A673 (cell line): ENCODE measurements around the gene SPG7. TPM values are rescaled to one million over a fixed set of nuclear protein-coding genes. Genes with fewer than 3 reads are reported as not detected.

Source experiments
- BruUV-seq: library from RNA; stranded (reverse); fragments of 400-500 nt; replicated peaks from 2 replicates; lab custom pipeline; 2021; lab: Mats Ljungman, UMichigan
- CTCF ChIA-PET: fragments of 300-600 bp; sonication (Branson Sonifier 250); formaldehyde crosslinking; loops from one replicate; lab custom pipeline; 2022; ENCODE audit warnings: antibody characterized with exemption; lab: Charles Lee
- POLR2A ChIA-PET: fragments of 300-600 bp; sonication (Branson Sonifier 250); formaldehyde crosslinking; loops from one replicate; lab custom pipeline; 2022; ENCODE audit warnings: antibody characterized with exemption; ENCODE audit not compliant: low non-redundant PET; lab: Charles Lee
- DNase-seq: peaks from one replicate; pipeline ENCODE4 v3.0.0-alpha.2; 2015; ENCODE audit warnings: low spot score
- H3K27ac ChIP-seq: fragments of 200-600 bp; sonication (generic); 2 replicates; pipeline ENCODE4 v1.5.1; 2016; ENCODE audit warnings: mixed run types, low read depth, mild to moderate bottlenecking, mixed read lengths, antibody characterized with exemption, low read length; ENCODE audit not compliant: poor library complexity, severe bottlenecking
- H3K27me3 ChIP-seq: fragments of 200-600 bp; sonication (generic); replicated peaks from 2 replicates; pipeline ENCODE4 v1.6.1; 2017; ENCODE audit warnings: mixed run types, low read depth, mild to moderate bottlenecking, mixed read lengths, antibody characterized with exemption, low read length; ENCODE audit not compliant: insufficient read depth, poor library complexity
- H3K36me3 ChIP-seq: fragments of 200-600 bp; sonication (generic); 2 replicates; pipeline ENCODE4 v1.6.1; 2016; ENCODE audit warnings: mixed run types, mild to moderate bottlenecking, mixed read lengths, antibody characterized with exemption, low read length; ENCODE audit not compliant: insufficient read depth, poor library complexity, severe bottlenecking
- H3K4me1 ChIP-seq: fragments of 200-600 bp; sonication (generic); 2 replicates; pipeline ENCODE4 v1.6.1; 2017; ENCODE audit warnings: mixed run types, mild to moderate bottlenecking, mixed read lengths, antibody characterized with exemption, low read length; ENCODE audit not compliant: insufficient read depth, poor library complexity, severe bottlenecking
- H3K4me3 ChIP-seq: fragments of 200-600 bp; sonication (generic); 2 replicates; pipeline ENCODE4 v1.5.1; 2016; ENCODE audit warnings: low read depth, mixed run types, mild to moderate bottlenecking, mixed read lengths, low read length; ENCODE audit not compliant: poor library complexity, severe bottlenecking
- H3K9me3 ChIP-seq: fragments of 200-600 bp; sonication (generic); 2 replicates; pipeline ENCODE4 v1.6.1; 2016; ENCODE audit warnings: mixed run types, low read depth, mild to moderate bottlenecking, mixed read lengths, antibody characterized with exemption, low read length; ENCODE audit not compliant: poor library complexity, severe bottlenecking
- EZH2 ChIP-seq: fragments of 200-600 bp; sonication (generic); IDR thresholded peaks from 2 replicates; pipeline ENCODE4 v1.6.1; 2017; ENCODE audit warnings: borderline replicate concordance, low read depth, mild to moderate bottlenecking, mixed read lengths, antibody characterized with exemption, low read length; ENCODE audit not compliant: poor library complexity, severe bottlenecking
- intact Hi-C: fragments of 100-400 bp; cut with micrococcal nuclease; formaldehyde crosslinking; loops from one replicate; pipeline ENCODE4 v1.10.0; 2022; ENCODE audit not compliant: unreplicated experiment
- total RNA-seq: library from RNA; stranded (reverse); gene quantifications from 2 replicates; pipeline ENCODE4 v1.2.3, GENCODE V29; 2021
- TF ChIP-seq, protein P1 (sequence below): fragments of 300-800, 200-600 bp; sonication (generic); conservative IDR thresholded peaks from 2 replicates; pipeline ENCODE4 v1.5.1; 2017; ENCODE audit warnings: low read depth, mild to moderate bottlenecking, antibody characterized with exemption, low read length, moderate library complexity, mixed read lengths

Gene SPG7
- total RNA-seq, 1 experiment from 2014 or later: 113 TPM

DNA sequence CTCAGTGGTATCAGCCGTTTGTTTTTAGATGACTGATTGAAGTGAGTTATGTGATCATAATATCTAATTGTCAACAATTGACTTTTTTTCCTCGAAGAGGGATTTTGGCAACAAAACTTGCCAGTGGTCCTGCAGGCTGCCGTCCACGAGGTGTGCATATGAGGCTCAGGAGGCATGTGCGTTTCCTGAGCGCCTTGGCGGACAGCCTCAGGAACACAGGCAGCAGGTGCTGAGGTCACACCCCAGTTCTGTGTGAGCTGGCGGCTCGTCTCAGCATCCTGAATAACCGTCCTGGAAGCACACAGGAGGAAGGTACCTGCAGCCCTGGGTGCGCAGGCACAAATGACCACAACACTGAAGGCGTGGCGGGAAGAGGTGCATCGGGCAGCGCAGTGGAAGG lies 11.7 kb downstream of the SPG7 start:
- intact Hi-C loops: no loop called here
- peaks cover 63% of the 10 kb centered on the region for H3K36me3 ChIP-seq
- TF ChIP-seq, protein P1, sequence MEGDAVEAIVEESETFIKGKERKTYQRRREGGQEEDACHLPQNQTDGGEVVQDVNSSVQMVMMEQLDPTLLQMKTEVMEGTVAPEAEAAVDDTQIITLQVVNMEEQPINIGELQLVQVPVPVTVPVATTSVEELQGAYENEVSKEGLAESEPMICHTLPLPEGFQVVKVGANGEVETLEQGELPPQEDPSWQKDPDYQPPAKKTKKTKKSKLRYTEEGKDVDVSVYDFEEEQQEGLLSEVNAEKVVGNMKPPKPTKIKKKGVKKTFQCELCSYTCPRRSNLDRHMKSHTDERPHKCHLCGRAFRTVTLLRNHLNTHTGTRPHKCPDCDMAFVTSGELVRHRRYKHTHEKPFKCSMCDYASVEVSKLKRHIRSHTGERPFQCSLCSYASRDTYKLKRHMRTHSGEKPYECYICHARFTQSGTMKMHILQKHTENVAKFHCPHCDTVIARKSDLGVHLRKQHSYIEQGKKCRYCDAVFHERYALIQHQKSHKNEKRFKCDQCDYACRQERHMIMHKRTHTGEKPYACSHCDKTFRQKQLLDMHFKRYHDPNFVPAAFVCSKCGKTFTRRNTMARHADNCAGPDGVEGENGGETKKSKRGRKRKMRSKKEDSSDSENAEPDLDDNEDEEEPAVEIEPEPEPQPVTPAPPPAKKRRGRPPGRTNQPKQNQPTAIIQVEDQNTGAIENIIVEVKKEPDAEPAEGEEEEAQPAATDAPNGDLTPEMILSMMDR: no peak
- CTCF ChIA-PET: no interaction called here
- no TSS peak for BruUV-seq
- DNase-seq: no peak
- POLR2A ChIA-PET: no interaction called here
- no peaks in the 10 kb centered on the region for H3K27me3 ChIP-seq
- no peak overlapping the region for H3K27ac ChIP-seq
- H3K4me3 ChIP-seq: no peak overlapping the region
- H3K9me3 ChIP-seq: no peaks in the 10 kb centered on the region
- H3K4me1 ChIP-seq: no peaks in the 10 kb centered on the region

DNA sequence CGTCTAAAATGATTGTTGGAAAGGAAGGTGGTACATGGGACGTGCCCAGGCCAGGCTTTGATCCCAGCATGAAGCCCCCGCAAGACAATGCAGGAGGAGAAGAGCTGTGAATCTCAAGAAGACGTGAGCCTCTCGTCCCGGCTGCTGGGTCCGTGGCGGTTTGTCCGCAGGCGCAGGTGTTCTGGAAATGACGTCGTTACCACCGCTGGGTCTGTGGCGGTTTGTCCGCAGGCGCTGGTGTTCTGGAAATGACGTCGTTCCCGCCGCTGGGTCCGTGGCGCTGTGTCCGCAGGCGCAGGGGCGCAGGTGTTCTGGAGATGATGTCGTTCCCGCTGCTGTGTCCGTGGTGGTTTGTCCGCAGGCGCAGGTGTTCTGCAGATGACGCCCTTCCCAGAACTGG lies 14.1 kb downstream of the SPG7 start:
- POLR2A ChIA-PET: no interaction called here
- intact Hi-C loops: no loop called here
- Histone ChIP-seq H3K4me1 (no peaks in the 10 kb centered on the region), H3K27ac (no peak overlapping the region), H3K9me3 (no peaks in the 10 kb centered on the region), H3K27me3 (no peaks in the 10 kb centered on the region), H3K36me3 (peaks cover 71% of the 10 kb centered on the region), H3K4me3 (no peak overlapping the region)
- no peak for DNase-seq
- no TSS peak for BruUV-seq
- CTCF ChIA-PET: no interaction called here
- TF ChIP-seq, protein P1: no peak
- no peak for TF ChIP-seq EZH2

DNA sequence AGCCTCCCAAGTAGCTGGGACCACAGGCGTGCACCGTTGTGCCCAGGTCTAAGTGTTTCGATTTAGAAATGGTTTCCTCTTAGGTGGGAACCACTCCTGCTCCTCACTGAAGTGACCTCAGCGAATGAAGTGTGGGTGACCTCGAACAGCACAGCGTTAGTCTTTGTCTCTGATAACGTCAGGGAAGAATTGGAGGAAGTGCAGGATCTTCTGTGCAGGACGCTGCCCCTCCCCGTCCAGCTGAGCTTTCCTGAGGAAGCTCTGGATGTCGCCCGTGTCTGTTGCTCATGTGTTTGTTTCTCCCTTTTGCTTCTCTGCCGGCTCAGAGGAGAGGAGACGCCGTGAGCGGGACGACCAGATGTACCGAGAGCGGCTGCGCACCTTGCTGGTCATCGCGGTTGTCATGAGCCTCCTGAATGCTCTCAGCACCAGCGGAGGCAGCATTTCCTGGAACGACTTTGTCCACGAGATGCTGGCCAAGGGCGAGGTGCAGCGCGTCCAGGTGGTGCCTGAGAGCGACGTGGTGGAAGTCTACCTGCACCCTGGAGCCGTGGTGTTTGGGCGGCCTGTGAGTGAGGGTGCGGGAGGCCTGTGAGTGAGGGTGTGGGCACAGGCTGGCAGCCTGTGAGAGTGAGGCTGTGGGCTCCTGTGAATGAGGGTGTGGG lies 15.6 kb downstream of the SPG7 start:
- Histone ChIP-seq H3K9me3 (no peaks in the 10 kb centered on the region), H3K27ac (no peak overlapping the region), H3K36me3 (peaks cover 68% of the 10 kb centered on the region), H3K27me3 (no peaks in the 10 kb centered on the region), H3K4me3 (no peak overlapping the region), H3K4me1 (no peaks in the 10 kb centered on the region)
- ChIA-PET CTCF (no interaction called here), POLR2A (no interaction called here)
- no peak for DNase-seq
- intact Hi-C loops: no loop called here
- no peak for TF ChIP-seq EZH2
- TF ChIP-seq, protein P1: no peak
- no TSS peak for BruUV-seq
